ENCODE data around the gene NEURL1. TPM values are rescaled to one million over a fixed set of nuclear protein-coding genes. Genes with fewer than 3 reads are reported as not detected.

NEURL1 gene
- total RNA-seq, 1 experiment from 2014 or later, result 5.4 TPM

GRCh38 chr10:103582331-103583123 lies 89.0 kb downstream of the NEURL1 start:
- DNase-seq (ENCODE audit: low spot score), result no peak

DNA sequence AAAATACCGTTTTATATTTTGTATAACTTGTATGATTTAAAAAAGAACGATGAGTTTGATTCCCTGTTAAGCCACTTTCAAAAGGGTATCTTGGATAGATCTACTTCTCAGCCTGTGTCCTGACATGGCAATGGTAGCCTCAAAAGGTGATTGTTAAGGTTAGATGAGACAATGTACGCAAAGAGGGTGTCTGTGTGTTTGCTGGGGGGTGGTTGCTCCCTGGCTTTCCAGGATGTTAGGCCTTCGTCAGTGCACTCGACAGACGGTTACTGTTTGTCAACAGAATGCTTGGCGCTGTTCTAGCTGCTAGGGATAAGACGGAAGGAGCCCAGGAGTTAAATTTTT lies 90.3 kb downstream of the NEURL1 start:
- DNase-seq (ENCODE audit: low spot score), result no peak

- no peak for DNase-seq (ENCODE audit: low spot score)
Observed at GRCh38 chr10:103584216-103585010, 90.9 kb downstream of the NEURL1 start.

DNA sequence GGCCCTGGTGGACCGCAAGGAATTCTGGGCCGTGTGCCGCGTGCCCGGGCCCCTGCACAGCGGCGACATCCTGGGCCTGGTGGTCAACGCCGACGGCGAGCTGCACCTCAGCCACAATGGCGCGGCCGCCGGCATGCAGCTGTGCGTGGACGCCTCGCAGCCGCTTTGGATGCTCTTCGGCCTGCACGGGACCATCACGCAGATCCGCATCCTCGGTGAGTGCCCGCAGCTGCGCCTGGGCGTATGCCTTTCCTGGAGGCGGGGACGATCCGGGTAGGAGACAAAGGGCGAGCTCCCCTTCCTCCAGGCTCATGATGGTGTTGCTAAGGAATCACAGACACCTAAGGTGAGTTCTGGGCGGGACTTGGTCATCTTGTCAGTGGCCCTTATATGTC lies 91.5 kb downstream of the NEURL1 start:
- DNase-seq (ENCODE audit: low spot score), result no peak

- no peak for DNase-seq (ENCODE audit: low spot score)
Observed at GRCh38 chr10:103587073-103587472, 93.6 kb downstream of the NEURL1 start.

DNA sequence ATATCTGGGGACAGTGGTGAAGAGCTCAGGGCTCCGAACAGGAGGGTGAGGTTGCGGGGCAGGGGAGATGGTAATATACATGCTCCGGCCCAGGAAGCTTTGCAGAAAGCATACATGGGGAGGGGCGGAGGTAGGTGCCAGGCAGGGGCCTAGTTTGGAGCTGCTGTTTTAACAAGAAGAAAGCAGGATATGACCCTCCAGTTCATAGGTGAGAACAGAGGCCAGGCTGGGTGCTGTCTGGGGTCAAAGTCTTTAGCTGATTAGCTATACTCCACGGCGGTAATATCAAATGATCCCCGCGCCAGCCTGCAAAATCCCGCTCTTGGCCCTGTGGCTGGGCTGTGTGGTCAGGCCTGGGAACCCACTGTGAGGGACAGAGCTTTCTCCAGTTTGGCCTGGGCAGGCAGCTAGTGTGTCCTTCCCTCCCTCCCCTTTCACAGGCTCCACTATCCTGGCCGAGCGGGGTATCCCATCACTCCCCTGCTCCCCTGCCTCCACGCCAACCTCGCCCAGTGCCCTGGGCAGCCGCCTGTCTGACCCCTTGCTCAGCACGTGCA lies 95.6 kb downstream of the NEURL1 start:
- DNase-seq (ENCODE audit: low spot score), result no peak

DNA sequence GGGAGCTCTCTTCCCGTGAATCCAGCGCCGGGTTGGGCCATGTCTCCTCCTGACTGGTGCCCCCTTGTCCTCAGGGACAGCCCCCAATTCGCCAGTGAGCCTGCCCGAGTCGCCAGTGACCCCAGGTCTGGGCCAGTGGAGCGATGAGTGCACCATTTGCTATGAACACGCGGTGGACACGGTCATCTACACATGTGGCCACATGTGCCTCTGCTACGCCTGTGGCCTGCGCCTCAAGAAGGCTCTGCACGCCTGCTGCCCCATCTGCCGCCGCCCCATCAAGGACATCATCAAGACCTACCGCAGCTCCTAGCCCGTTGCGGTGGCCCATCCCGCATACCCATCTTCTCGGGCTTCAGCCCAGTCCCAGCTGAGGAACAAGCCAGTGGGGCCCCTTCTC lies 96.6 kb downstream of the NEURL1 start:
- no peak for DNase-seq (ENCODE audit: low spot score)

DNA sequence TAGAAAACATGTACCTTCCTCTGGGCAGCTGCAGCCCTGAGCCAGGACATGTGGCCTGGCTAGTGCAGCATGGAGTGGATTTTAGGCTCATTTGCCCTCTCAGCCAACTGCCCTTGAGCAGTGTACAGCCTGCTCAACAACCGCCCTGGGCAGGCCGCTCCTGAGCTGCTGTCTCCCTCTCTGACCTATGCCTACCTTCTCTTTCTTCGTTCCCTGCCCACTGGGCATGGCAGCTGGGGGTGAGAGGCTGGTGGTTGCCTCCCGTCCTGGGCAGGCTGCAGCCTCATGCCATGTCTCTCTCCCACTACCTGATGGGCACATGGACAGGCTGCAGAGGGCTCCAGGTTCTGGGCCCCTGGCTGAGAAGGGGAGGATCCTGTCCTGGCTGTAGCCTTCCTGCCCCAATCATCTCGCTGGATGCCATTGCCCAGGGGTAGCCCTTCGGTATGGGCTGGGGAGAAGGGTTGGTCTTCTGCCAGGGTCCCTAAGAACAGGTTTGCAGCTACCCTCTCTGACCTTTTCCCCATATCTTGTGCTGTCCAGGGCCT lies 97.3 kb downstream of the NEURL1 start:
- no peak for DNase-seq (ENCODE audit: low spot score)

DNA sequence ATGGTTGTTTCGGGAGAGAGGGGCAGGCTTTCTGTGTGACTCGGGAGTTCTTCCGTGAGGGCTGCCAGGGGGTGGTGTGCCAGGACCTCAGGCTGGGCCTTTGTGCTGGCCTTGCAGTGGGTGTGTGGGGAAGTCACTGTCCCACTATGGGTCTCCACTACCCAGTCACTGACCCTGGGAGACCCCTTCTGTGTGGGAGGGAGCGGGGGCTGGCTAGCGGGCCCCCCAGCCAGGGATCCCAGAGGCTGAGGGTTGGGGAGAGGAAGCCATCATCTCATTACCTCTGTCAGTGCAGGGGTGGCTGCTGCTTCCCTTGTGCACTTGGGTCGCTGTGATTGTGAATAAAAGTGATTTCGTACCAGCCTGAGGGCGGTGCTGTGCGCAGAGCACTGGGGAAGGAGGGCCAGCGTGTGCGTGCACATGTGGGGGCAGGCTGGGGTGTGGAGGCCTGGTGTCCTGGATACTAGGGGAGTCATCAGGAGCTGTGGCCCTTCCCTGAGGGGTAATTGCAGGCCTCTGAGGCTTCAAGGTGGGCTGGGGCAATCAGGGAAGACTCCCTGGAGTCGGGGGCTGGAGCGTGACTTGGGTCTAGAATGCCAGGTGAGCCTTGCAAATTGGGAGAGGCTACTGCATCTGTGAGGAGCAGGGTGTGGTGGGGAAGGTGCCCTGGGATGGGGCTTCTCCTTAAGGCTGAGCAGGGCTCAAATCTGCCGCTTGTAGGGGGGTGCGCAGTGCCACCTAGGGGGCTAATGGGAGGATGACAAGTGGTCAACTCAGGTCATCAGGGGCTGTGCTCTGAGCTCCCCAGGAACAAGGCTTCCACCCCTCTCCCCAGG lies 98.9 kb downstream of the NEURL1 start:
- DNase-seq (ENCODE audit: low spot score), result peak; percentile 60

DNA sequence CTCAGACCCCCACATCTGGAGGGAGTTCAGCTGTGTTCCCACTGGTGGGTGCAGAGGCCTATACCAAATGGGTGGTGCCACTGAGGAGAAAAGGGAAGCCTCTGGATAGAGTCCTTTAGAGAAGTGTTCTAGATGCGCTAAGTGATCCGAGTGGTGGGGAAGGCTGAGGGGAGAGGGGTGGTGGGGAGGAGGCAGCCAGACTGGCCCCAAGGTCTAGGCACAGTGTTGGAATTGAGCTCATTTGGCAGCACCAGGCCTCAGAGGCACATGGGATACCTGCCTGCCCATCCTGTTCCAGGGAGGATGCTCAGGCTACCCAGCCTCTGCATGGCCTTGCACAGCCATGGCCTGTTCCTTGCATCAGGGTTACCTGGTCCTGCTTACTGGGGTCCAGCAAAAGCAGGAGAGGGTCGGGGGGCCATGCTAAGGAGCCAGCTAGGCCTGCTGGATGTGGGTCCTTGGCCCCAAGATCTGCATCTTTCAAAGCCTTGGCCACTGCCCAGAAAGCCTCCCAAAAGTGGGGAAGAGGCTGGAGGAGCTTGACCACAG lies 99.6 kb downstream of the NEURL1 start:
- no peak for DNase-seq (ENCODE audit: low spot score)

GRCh38 chr10:103595933-103596726 lies 102.6 kb downstream of the NEURL1 start:
- DNase-seq (ENCODE audit: low spot score), result no peak

- no peak for DNase-seq (ENCODE audit: low spot score)
Observed at GRCh38 chr10:103597003-103597402, 103.5 kb downstream of the NEURL1 start.

GRCh38 chr10:103598654-103599115 lies 105.2 kb downstream of the NEURL1 start:
- peak; percentile 80 for DNase-seq (ENCODE audit: low spot score)

DNA sequence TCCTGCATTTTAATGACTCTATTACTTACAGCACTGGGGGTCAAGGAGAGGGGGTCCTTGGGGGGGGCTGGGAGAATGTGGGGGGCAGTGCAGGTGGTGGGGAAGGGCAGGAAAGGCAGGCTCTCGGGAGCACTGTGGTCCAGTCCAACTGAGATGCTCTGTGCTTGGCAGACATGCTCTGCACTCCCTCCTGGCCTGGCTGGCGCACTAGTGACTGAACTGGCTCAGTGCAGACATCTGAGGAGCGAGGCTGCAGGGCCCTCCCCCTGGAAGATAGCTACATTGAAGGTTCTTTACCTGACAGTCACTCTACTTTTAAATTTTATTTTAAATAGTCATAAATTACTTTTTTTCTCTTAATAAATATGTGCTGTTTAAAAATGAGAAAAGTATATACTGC lies 105.7 kb downstream of the NEURL1 start:
- no peak for DNase-seq (ENCODE audit: low spot score)

GRCh38 chr10:103599907-103600306 lies 106.4 kb downstream of the NEURL1 start:
- DNase-seq (ENCODE audit: low spot score), result no peak

DNA sequence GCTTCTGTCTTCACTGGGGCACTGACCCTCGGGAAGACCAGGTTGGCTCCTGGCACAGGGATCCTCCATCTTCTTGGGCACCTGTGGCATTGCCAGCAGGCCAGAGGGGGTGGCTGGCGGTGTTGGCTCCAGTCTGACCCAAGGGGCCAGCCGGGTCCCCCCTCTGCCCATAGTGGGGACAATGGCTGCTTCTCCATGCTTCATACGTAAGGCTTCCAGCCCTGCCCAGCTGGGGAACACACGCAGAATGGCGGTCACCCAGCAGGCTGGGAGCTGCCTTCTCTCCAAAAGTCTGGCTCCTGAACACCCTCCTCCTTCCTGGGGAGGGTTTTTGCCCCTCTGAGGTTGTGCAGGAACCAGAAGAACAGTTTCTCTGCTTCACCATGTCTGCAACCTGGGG lies 106.8 kb downstream of the NEURL1 start:
- DNase-seq (ENCODE audit: low spot score), result no peak

DNA sequence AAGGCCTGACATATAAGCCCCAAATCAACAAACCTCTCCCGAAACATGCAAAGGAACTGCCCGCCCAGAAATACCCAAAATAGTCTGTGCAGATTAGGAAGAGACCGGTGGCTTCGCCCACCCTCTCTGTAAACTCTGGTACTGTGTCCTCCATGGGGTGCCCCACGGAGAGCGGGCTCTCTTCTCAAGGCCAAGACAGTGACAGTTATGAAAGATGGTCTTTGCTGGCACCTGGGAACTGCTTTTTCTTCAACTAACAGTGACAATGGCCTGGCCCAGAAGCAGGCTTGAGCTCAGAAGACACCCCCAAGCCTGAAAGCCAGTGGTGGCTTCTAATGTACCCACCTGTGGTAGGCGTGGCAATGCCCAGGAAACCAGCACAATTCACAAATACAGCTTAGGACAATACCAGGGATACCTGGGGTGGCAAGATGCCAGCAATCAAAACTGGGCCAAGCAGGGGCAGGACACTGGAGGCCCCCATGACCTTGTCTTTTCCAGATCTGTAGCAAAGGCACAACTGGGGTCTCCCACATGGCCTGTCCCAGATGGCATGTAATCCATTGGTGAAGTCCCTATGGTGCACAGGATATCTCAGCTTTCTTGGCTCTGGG lies 107.6 kb downstream of the NEURL1 start:
- DNase-seq (ENCODE audit: low spot score), result no peak

DNA sequence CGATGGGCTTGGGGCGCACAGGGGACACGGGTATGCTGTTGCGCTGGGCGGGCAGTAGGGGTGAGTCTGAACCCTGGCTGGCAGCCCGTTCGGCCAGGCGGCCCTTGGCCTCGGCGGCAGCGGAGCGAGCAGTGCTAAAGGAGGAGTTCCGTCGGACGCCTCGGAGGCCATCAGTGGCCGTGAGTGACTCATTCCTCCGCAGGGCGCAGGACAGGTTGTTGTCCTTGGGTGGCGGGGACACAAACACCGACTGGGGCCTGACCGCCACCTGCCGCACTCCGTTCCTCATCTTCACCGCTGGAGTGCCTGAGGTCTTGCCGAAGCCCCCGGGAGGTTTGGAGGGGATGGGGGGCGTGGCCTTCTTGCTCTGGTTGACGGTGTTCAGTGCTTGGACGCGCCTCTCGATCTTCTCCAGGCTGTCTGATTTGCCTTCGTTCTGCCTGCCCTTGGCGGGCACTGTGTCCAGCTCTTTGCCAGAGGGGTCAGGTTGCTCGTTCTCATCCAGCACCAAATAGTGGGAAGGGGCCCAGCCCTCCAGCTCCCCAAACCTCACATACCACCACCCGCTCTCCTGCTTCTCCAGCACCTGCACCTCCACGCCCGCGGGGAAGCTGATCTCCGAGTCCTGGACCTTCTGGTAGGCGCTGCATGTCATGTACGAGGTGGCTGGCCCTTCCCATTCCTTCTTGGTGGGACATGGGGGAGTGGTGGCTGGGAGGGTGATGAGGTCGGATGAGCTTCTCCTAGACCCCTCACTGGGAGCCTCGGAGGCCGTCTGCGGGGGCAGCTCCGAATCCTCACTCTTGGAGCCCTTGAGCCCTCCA lies 108.7 kb downstream of the NEURL1 start:
- no peak for DNase-seq (ENCODE audit: low spot score)

- no peak for DNase-seq (ENCODE audit: low spot score)
Observed at GRCh38 chr10:103602852-103603155, 109.3 kb downstream of the NEURL1 start.
